SK-N-MC (cell line): ENCODE measurements around the gene ZNF526.

Source experiments
- EZH2 ChIP-seq: fragments of 200-600 bp; sonication (generic); IDR thresholded peaks from one replicate; pipeline ENCODE4 v1.6.1; 2017; ENCODE audit warnings: antibody characterized with exemption
- POLR2AphosphoS5 ChIP-seq: IDR thresholded peaks from 2 replicates; pipeline ENCODE4 v1.6.1; 2012; ENCODE audit warnings: mild to moderate bottlenecking, low read depth, low read length, borderline replicate concordance

- no peak for TF ChIP-seq POLR2AphosphoS5
- no peak for TF ChIP-seq EZH2
Measured at GRCh38 chr19:42206871-42207755, 13.0 kb upstream of the ZNF526 start.
